K562 (cell line): ENCODE data around the gene GADD45B. TPM values are rescaled to one million over a fixed set of nuclear protein-coding genes. Genes with fewer than 3 reads are reported as not detected.

Source experiments
- ATAC-seq: fragments of 200-7000 bp; cut with Tn5 transposase; 3 replicates; pipeline ENCODE4 v1.9.1; 2020; ENCODE audit warnings: moderate library complexity
- Bru-seq: library from RNA; stranded (reverse); fragments of 400-500 nt; gene quantifications from one replicate; lab custom pipeline; 2021; lab: Mats Ljungman, UMichigan
- BruChase-seq, 2 experiments: library from RNA; stranded (reverse); fragments of 400-500 nt; gene quantifications; one replicate each; lab custom pipeline; 2021; lab: Mats Ljungman, UMichigan
- BruUV-seq: library from RNA; stranded (reverse); fragments of 400-500 nt; replicated peaks from 2 replicates; lab custom pipeline; 2021; lab: Mats Ljungman, UMichigan
- CTCF ChIA-PET: fragments of 300-600 bp; formaldehyde crosslinking; extraction: SDS; loops from one replicate; lab custom pipeline; 2021; ENCODE audit warnings: low intra/inter-chr PET ratio; lab: Yijun Ruan, JAX
- POLR2A ChIA-PET: fragments of 300-600, 350-650 bp; sonication (Branson Sonifier 250); formaldehyde crosslinking; extraction: SDS; loops from one replicate; lab custom pipeline; 2021; ENCODE audit warnings: antibody characterized with exemption, inconsistent platforms; lab: Yijun Ruan, JAX
- DNase-seq, 4 experiments: peaks; one replicate each; pipeline versions ENCODE4 v3.0.0 to v3.0.0-alpha.2; 2011 to 2018; ENCODE audit warnings: low spot score in 3 of 4, mixed read lengths in 3 of 4; ENCODE audit errors: extremely low read depth in 1 of 4
- FAIRE-seq: peaks from 2 replicates; lab custom pipeline; 2011; peaks lifted over from hg19 to GRCh38; lab: Jason Lieb, UNC
- H2AFZ ChIP-seq: 2 replicates; pipeline ENCODE4 v1.6.0; 2011; ENCODE audit warnings: low read depth, low read length, control low read depth, inconsistent platforms
- H3K27ac ChIP-seq: fragments of 200-600 bp; 3 replicates; pipeline ENCODE4 v1.8.0; 2011; ENCODE audit warnings: low read depth, mild to moderate bottlenecking, control low read depth, inconsistent platforms, low read length, moderate library complexity, mixed read lengths; ENCODE audit errors: extremely low read depth
- H3K27me3 ChIP-seq, 2 experiments: fragments of 300-600 bp in 1 of 2; 2 replicates in 1 of 2; 3 replicates in 1 of 2; pipeline versions ENCODE4 v1.6.0 to v1.8.0; 2011; ENCODE audit warnings: inconsistent platforms in 2 of 2, low read length in 2 of 2, mild to moderate bottlenecking in 1 of 2, mixed read lengths in 1 of 2, moderate library complexity in 1 of 2; ENCODE audit not compliant: control insufficient read depth in 2 of 2, insufficient read depth in 2 of 2
- H3K36me3 ChIP-seq: fragments of 300-600 bp; 3 replicates; pipeline ENCODE4 v1.8.0; 2011; ENCODE audit warnings: mild to moderate bottlenecking, low read length, inconsistent platforms; ENCODE audit not compliant: control insufficient read depth, insufficient read depth
- H3K4me1 ChIP-seq, 2 experiments: fragments of 200-600 bp in 1 of 2; replicated peaks in 1 of 2; 2 replicates in 1 of 2; 3 replicates in 1 of 2; pipeline versions ENCODE4 v1.5.1 to v1.8.0; 2011; ENCODE audit warnings: inconsistent platforms in 2 of 2, low read length in 2 of 2, mild to moderate bottlenecking in 1 of 2, mixed read lengths in 1 of 2, moderate library complexity in 1 of 2; ENCODE audit not compliant: control insufficient read depth in 2 of 2, insufficient read depth in 2 of 2
- H3K4me2 ChIP-seq: 2 replicates; pipeline ENCODE4 v1.6.1; 2011; ENCODE audit warnings: low read length, control low read depth, inconsistent platforms, mixed read lengths; ENCODE audit not compliant: insufficient read depth
- H3K4me3 ChIP-seq: fragments of 200-600 bp; sonication (generic), shearing (Covaris generic); 2 replicates; pipeline ENCODE4 v1.5.1; 2016; ENCODE audit warnings: control low read depth, inconsistent platforms
- H3K79me2 ChIP-seq: fragments of 200-600 bp; 3 replicates; pipeline ENCODE4 v1.8.0; 2011; ENCODE audit warnings: low read length, inconsistent platforms; ENCODE audit not compliant: control insufficient read depth, insufficient read depth
- H3K9ac ChIP-seq, 2 experiments: 2 replicates each; pipeline versions ENCODE4 v1.6.0 to v1.6.1; 2011; ENCODE audit warnings: low read depth in 2 of 2, low read length in 2 of 2, control low read depth in 1 of 2, inconsistent platforms in 1 of 2, mild to moderate bottlenecking in 1 of 2, mixed read lengths in 1 of 2; ENCODE audit not compliant: insufficient read depth in 1 of 2
- H3K9me1 ChIP-seq: one replicate; pipeline ENCODE4 v1.6.0; 2011; ENCODE audit warnings: inconsistent platforms, mild to moderate bottlenecking, low read length, moderate library complexity; ENCODE audit not compliant: control insufficient read depth, insufficient read depth
- H3K9me3 ChIP-seq: replicated peaks from 2 replicates; pipeline ENCODE4 v1.5.1; 2011; ENCODE audit warnings: low read depth, low read length, inconsistent platforms; ENCODE audit not compliant: control insufficient read depth, insufficient read depth
- H4K20me1 ChIP-seq: replicated peaks from 2 replicates; pipeline ENCODE4 v1.6.1; 2011; ENCODE audit warnings: low read length, inconsistent platforms, mixed read lengths; ENCODE audit not compliant: control insufficient read depth, insufficient read depth
- CREM ChIP-seq: IDR thresholded peaks from 2 replicates; pipeline ENCODE4 v1.6.1; 2014; ENCODE audit warnings: antibody characterized with exemption, low read depth
- E2F1 ChIP-seq: sonication (generic); formaldehyde crosslinking; IDR thresholded peaks from 2 replicates; pipeline ENCODE4 v1.8.1; 2023; ENCODE audit warnings: mild to moderate bottlenecking, missing genetic modification reagents, moderate library complexity
- ESRRA ChIP-seq: fragments of 450-650 bp; IDR thresholded peaks from 2 replicates; pipeline ENCODE4 v1.6.1; 2014; ENCODE audit warnings: low read depth, mild to moderate bottlenecking, moderate library complexity, borderline replicate concordance
- ETV6 ChIP-seq, 3 experiments: fragments of 150-350 bp in 1 of 3; sonication (generic) in 1 of 3; formaldehyde crosslinking in 1 of 3; IDR thresholded peaks; 2 replicates each; pipeline versions ENCODE4 v1.6.1 to v1.8.0; 2014 to 2022; ENCODE audit warnings: borderline replicate concordance in 2 of 3, low read depth in 2 of 3, antibody characterized with exemption in 1 of 3, low read length in 1 of 3, mild to moderate bottlenecking in 1 of 3, missing genetic modification reagents in 1 of 3
- FOXP1 ChIP-seq: sonication (generic); formaldehyde crosslinking; IDR thresholded peaks from 2 replicates; pipeline ENCODE4 v1.8.0; 2022; ENCODE audit warnings: mild to moderate bottlenecking, missing genetic modification reagents
- MITF ChIP-seq: IDR thresholded peaks from 2 replicates; pipeline ENCODE4 v1.6.1; 2014; ENCODE audit warnings: antibody characterized with exemption
- NCOA1 ChIP-seq: fragments of 450-650 bp; IDR thresholded peaks from 2 replicates; pipeline ENCODE4 v1.6.1; 2016; ENCODE audit warnings: low read depth
- NFXL1 ChIP-seq: fragments of 450-650 bp; formaldehyde crosslinking; IDR thresholded peaks from 2 replicates; pipeline ENCODE4 v1.4.0; 2021; ENCODE audit warnings: mild to moderate bottlenecking
- PRPF4 ChIP-seq: fragments of 200-400 bp; formaldehyde crosslinking; IDR thresholded peaks from one replicate; pipeline ENCODE4 v1.6.1; 2017; ENCODE audit warnings: low read length, low read depth, mild to moderate bottlenecking; ENCODE audit not compliant: insufficient read depth, poor library complexity, severe bottlenecking
- RBM22 ChIP-seq: fragments of 200-400 bp; formaldehyde crosslinking; IDR thresholded peaks from 2 replicates; pipeline ENCODE4 v1.6.1; 2018; ENCODE audit warnings: low read length, low read depth; ENCODE audit not compliant: poor library complexity, severe bottlenecking
- TEAD2 ChIP-seq: fragments of 450-650 bp; IDR thresholded peaks from 2 replicates; pipeline ENCODE4 v1.6.1; 2016; ENCODE audit warnings: missing genetic modification characterization, control low read depth, missing compliant biosample characterization
- ZNF253 ChIP-seq: fragments of 250-450 bp; sonication (Bioruptor Pico); conservative IDR thresholded peaks from 2 replicates; pipeline ENCODE4 v1.6.1; 2021; ENCODE audit warnings: mild to moderate bottlenecking
- WGBS: fragments of 100-300 bp; shearing (Covaris generic); methylation state at CpG from one replicate; pipeline ENCODE4 v1.1.6; 2016; ENCODE audit warnings: low coverage, mixed read lengths; ENCODE audit not compliant: insufficient coverage; ENCODE audit errors: missing lambda C conversion rate; 5-methylcytosine and 5-hydroxymethylcytosine counted together
- in situ Hi-C: fragments of 300-500 bp; cut with MboI; formaldehyde crosslinking; loops from 4 replicates; pipeline ENCODE4 v1.15.0; 2018; ENCODE audit warnings: inconsistent platforms, mixed read lengths
- intact Hi-C: fragments of 100-400 bp; cut with micrococcal nuclease; formaldehyde crosslinking; loops from 2 replicates; pipeline ENCODE4 v1.14.2; 2022
- long read RNA-seq, 3 experiments: library from polyadenylated mRNA in 2 of 3; library from RNA in 1 of 3; unstranded in 2 of 3; stranded (forward) in 1 of 3; transcript quantifications; one replicate each; pipeline ENCODE4 v2.0.0, GENCODE V29; 2019 to 2022
- polyA minus RNA-seq, 3 experiments: library from RNA; depleted of rRNA, polyadenylated mRNA; stranded (reverse); fragments of >200 nt; gene quantifications; 2 replicates each; pipeline ENCODE4 v1.2.3, GENCODE V29; 2011
- polyA plus RNA-seq, 8 experiments: library from polyadenylated mRNA; depleted of rRNA in 4 of 8; stranded (reverse) in 5 of 8; unstranded in 3 of 8; fragments of >200 nt; fragmentation: Nextera tagmentation in 2 of 8; fragmentation: Illumina TruSeq in 1 of 8; extraction: Ambion mirVana in 2 of 8; extraction: Trizol in 1 of 8; gene quantifications; 2 replicates each; pipeline versions ENCODE4 v1.2.1 to v1.2.3, GENCODE V29; 2011 to 2014; ENCODE audit warnings: inconsistent platforms in 1 of 8, missing spikeins in 1 of 8
- total RNA-seq, 7 experiments: library from RNA; depleted of rRNA in 6 of 7; stranded (reverse); fragments of >200 nt in 6 of 7; fragmentation: Illumina TruSeq in 2 of 7; extraction: Trizol in 2 of 7; gene quantifications; 2 replicates each; pipeline versions ENCODE4 v1.2.1 to v1.2.3, GENCODE V29; 2011 to 2021; ENCODE audit warnings: low replicate concordance in 1 of 7

Gene GADD45B, protein sequence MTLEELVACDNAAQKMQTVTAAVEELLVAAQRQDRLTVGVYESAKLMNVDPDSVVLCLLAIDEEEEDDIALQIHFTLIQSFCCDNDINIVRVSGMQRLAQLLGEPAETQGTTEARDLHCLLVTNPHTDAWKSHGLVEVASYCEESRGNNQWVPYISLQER
- total RNA-seq (2011; cell fraction: chromatin; rRNA removed; ENCODE audit: low replicate concordance): 7.1 and 17.3 TPM in 2 replicates
- 18.6 and 27.0 TPM in 2 replicates for total RNA-seq (2011; cell fraction: nucleolus; rRNA removed)
- total RNA-seq (2011; cell fraction: nucleoplasm; rRNA removed): 12.8 and 19.0 TPM in 2 replicates
- total RNA-seq (2014; rRNA removed) (3.9 and 4.1 TPM in 2 replicates), total RNA-seq (2014; rRNA removed; fragmentation: Illumina TruSeq; extraction: Trizol) (1.7 and 2.1 TPM in 2 replicates), total RNA-seq (2015; rRNA removed; fragmentation: Illumina TruSeq; extraction: Trizol) (1.9 and 2.0 TPM in 2 replicates), total RNA-seq (2021) (2.9 and 3.1 TPM in 2 replicates), polyA plus RNA-seq (2011; rRNA removed) (2.7 and 4.7 TPM in 2 replicates), polyA plus RNA-seq (2014; fragmentation: Illumina TruSeq; extraction: Trizol) (0.79 and 1.0 TPM in 2 replicates), polyA plus RNA-seq (2014; fragmentation: Nextera tagmentation; extraction: Ambion mirVana) (under 1 TPM; 0.06 to 0.18 TPM), polyA plus RNA-seq (2014; rRNA removed) (2.5 and 2.7 TPM in 2 replicates), polyA minus RNA-seq (2011; rRNA and poly(A)+ RNA removed) (3.5 and 5.2 TPM in 2 replicates), Bru-seq, nascent RNA (percentile 62 among the genes with signal in this experiment), BruChase-seq, experiment 1, labeled RNA remaining after a 2-hour chase (percentile 61 among the genes with signal in this experiment), BruChase-seq, experiment 2, labeled RNA remaining after a 6-hour chase (percentile 69 among the genes with signal in this experiment)
- polyA plus RNA-seq (2011; cell fraction: cytosol; rRNA removed): 5.2 and 6.5 TPM in 2 replicates
- polyA plus RNA-seq (2011; cell fraction: nucleus; rRNA removed): 8.7 and 19.6 TPM in 2 replicates
- polyA plus RNA-seq (2012): 2.9 and 8.2 TPM in 2 replicates
- 4.3 and 18.2 TPM in 2 replicates for polyA minus RNA-seq (2011; cell fraction: cytosol; rRNA and poly(A)+ RNA removed)
- 17.8 and 31.2 TPM in 2 replicates for polyA minus RNA-seq (2011; cell fraction: nucleus; rRNA and poly(A)+ RNA removed)
- long read RNA-seq, experiment 1, partial matches to known transcripts: 0 of 2 reads
- long read RNA-seq, experiment 1, other reads (novel, unspliced or antisense): 1 of 2 reads
- long read RNA-seq, experiment 2, partial matches to known transcripts: 0 of 3 reads
- long read RNA-seq, experiment 2, other reads (novel, unspliced or antisense): 1 of 3 reads
- long read RNA-seq, experiment 3, partial matches to known transcripts: 0 of 2 reads
- long read RNA-seq, experiment 3, other reads (novel, unspliced or antisense): 0 of 2 reads

- Histone ChIP-seq H3K4me2 (peak within 1 kb of the TSS; percentile 84), H3K4me1 (peaks cover 2 to 46% of the 10 kb centered on the region in 2 experiments; a peak in 4 of 5 replicates), H3K9me3 (no peaks in the 10 kb centered on the region), H3K27me3 (peaks cover 0 to 9% of the 10 kb centered on the region in 2 experiments; a peak in 2 of 5 replicates), H4K20me1 (no peaks in the 10 kb centered on the region), H3K36me3 (no peaks in the 10 kb centered on the region), H3K27ac (peak within 1 kb of the TSS; percentile 25; the same call in 1 of the 3 replicates), H3K9me1 (no peaks in the 10 kb centered on the region), H3K79me2 (no peaks in the 10 kb centered on the region), H3K9ac (peak within 1 kb of the TSS; percentile 50 to 87), H2AFZ (peak within 1 kb of the TSS; percentile 85), H3K4me3 (peak within 1 kb of the TSS; percentile 49)
- ATAC-seq (peak; percentile 88), DNase-seq (peak; percentile 97 to 100 (median 98)), FAIRE-seq (peak; percentile 99)
- CTCF ChIA-PET: interaction anchor here (0.5 to 2.9 kb wide), 4 partner anchors 104 to 307 kb away, joined by 4 to 47 read pairs (median 20); no protein-coding TSS in a partner anchor
- intact Hi-C loops (loop anchor here (2.0 kb wide), 1 partner anchor 67 kb away; no protein-coding TSS in a partner anchor), in situ Hi-C loops (no loop called here)
- POLR2A ChIA-PET: interaction anchor here (0.6 to 3.5 kb wide), 59 partner anchors 9 to 1246 kb away, joined by 3 to 26 read pairs (median 5); partner anchors contain the start of genes LMNB2 and TIMM13
- no TSS peak for BruUV-seq
- under 1% methylated on average over 52 of the region's 70 CpGs for whole genome bisulfite sequencing
- TF ChIP-seq ZNF253 (CRISPR knock-in tag): no peak
- TF ChIP-seq PRPF4: no peak
- TF ChIP-seq MITF: no peak
- TF ChIP-seq ETV6 (IDR thresholded peaks at IDR 0.05; ENCODE audit: borderline replicate concordance in 1 of 2, low read depth in 2 of 2, low read length in 1 of 2): no peak
- no peak for TF ChIP-seq ETV6 (CRISPR knock-in tag; IDR thresholded peaks at IDR 0.05; ENCODE audit: borderline replicate concordance)
- no peak for TF ChIP-seq RBM22
- TF ChIP-seq TEAD2 (tag): no peak
- TF ChIP-seq NCOA1: no peak
- no peak for TF ChIP-seq NFXL1 (CRISPR knock-in tag)
- peak; percentile 56 for TF ChIP-seq CREM
- TF ChIP-seq FOXP1: no peak
- no peak for TF ChIP-seq E2F1
- TF ChIP-seq ESRRA: peak; percentile 52; the same call in 1 of the 2 replicates
Measured at GRCh38 chr19:2475702-2476450, at the start of gene GADD45B. TSS of gene GADD45B (plus strand) at chr19:2476127. CDS start at chr19:2476359, 232 bp downstream.
